Sigmoid colon (tissue), 4 donors: ENCODE results near the gene THAP10.

Experiments
- CTCF ChIP-seq, 4 experiments: fragments of 450-650 bp in 3 of 4; fragments of 200-600 bp in 1 of 4; IDR thresholded peaks; one replicate each; pipeline ENCODE4 v1.5.1; 2016 to 2019; ENCODE audit warnings: antibody characterized with exemption in 4 of 4, mild to moderate bottlenecking in 3 of 4, moderate library complexity in 2 of 4
- EP300 ChIP-seq, 4 donors: sonication (generic); formaldehyde crosslinking; IDR thresholded peaks; one replicate each; pipeline ENCODE4 v1.6.1; 2017; ENCODE audit warnings: antibody characterized with exemption in 4 of 4
- POLR2A ChIP-seq, 2 donors: fragments of 450-650 bp; IDR thresholded peaks; one replicate each; pipeline ENCODE4 v1.6.1; 2016; ENCODE audit warnings: antibody characterized with exemption in 2 of 2, mild to moderate bottlenecking in 2 of 2, moderate library complexity in 2 of 2

GRCh38 chr15:70933411-70933810 is 41.2 kb upstream of the THAP10 start:
- TF ChIP-seq POLR2A (IDR thresholded peaks at IDR 0.05) (no peak), CTCF (IDR thresholded peaks at IDR 0.05) (no peak), EP300 (IDR thresholded peaks at IDR 0.05) (no peak)
